Kidney capillary endothelial cell (primary cell): ENCODE measurements around the gene TCP11.

ENCODE experiments used
- DNase-seq: peaks from one replicate; pipeline ENCODE4 v3.0.0-alpha.2; 2018; ENCODE audit warnings: low spot score

TCP11 gene

DNA sequence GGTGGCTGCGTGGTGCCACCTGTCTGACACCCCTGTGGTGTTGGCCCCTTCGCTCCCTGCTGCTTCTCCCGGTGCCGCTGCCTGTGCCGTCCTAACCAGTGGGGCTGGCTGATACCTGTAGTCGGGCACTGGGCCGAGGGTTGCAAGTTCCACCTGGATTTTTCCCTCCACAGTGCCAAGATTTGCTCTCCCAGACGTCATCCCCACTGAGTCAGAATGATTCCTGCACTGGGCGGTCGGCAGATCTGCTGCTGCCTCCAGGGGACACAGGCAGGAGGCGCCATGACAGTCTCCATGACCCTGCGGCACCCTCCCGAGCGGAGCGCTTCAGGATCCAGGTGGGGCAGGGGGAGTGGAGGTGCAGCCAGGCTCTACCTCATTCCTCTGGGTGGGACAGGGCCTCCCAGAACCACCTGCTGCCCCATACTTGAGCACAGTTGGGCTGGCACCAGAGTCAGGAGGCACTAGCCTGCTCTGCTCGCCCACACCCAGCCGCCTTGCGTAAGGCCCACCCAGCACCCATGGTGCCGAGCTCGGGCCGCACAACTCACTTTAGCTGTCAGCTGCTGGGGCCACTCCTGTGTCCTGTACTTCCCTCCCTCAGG lies 60.2 kb downstream of the TCP11 start:
- DNase-seq, result no peak

GRCh38 chr6:35080016-35080680 lies 61.0 kb downstream of the TCP11 start:
- no peak for DNase-seq

GRCh38 chr6:35079311-35080000 lies 61.7 kb downstream of the TCP11 start:
- DNase-seq, result no peak

DNA sequence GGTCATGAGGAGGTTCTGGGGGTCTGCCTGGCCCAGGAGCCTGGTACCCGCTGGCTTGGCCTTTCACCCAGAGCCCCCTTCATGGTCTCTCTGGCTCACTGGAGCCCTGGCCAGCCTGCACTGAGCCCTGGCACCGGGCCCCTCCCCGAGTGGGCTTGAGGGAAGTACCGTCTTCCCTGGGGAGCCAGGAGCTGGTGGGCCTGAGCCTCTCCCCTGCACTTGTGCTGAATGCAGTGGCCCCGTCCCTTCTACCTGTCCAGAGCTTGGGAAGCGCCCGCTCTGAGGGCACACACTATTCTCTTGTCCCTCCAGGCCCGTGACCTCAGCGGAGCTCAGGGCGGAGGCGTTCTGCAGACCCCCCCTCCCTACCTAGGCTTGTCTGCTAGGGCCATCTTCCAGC lies 62.2 kb downstream of the TCP11 start:
- DNase-seq, result no peak

GRCh38 chr6:35078226-35078850 lies 62.8 kb downstream of the TCP11 start:
- DNase-seq, result no peak

GRCh38 chr6:35077713-35078105 lies 63.4 kb downstream of the TCP11 start:
- DNase-seq, result no peak

DNA sequence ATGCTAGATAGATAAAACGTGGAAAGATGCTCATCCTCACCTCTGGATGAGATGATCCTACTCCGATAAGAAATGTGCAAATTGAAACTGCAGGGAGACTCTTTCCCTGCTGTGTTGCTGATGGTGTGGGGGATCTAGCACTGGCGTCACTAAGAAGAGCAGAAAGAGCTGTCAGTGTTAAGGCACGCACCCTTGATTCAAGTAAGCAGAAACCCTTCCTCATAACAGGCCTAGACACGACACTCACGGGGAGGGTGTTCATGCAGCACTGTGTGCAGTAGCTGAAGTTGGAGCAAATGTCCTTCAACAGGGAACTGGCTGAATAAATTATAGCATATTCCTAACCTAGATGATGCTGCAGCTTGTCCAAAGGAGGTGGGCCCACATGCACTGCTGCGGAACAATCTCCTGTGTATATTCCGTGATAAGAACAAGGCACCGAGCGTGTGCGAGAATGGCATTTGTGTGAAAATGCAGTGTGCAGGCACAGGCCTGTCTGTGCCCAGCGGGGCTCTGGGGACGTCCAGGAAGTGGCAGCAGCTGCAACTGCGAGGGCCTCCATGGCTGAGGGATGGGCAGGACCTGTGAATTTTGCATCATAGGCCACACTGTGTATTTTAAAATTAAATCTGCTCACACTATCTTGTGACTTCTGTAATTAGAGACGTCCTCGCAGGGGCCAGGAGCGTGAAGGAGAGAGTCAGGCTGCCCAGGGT lies 64.0 kb downstream of the TCP11 start:
- DNase-seq, result no peak

GRCh38 chr6:35073766-35074471 lies 67.2 kb downstream of the TCP11 start:
- DNase-seq, result no peak

GRCh38 chr6:35073211-35073610 lies 67.9 kb downstream of the TCP11 start:
- DNase-seq, result no peak

GRCh38 chr6:35072698-35073055 lies 68.5 kb downstream of the TCP11 start:
- no peak for DNase-seq

- no peak for DNase-seq
Observed at GRCh38 chr6:35072051-35072697, 69.0 kb downstream of the TCP11 start.

- no peak for DNase-seq
Observed at GRCh38 chr6:35071347-35071994, 69.7 kb downstream of the TCP11 start.

DNA sequence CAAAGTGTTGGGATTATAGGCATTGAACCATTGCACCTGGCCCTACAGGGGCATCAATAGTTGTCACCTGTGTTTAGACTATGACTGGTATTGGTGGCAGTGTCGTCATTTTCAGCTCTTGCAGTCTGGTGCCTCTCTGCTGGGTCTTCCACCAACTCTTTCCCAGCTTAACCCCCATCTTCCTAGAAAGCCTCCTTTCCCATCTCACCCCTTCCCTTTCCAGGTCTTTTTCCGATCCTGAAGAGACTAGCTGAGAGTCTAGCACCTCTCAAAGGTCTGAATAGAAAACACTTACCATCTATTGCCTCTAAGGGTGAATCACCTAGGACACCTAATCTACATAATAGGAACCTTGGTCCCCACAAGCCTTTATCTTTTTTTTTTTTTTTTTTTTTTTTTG lies 71.0 kb downstream of the TCP11 start:
- DNase-seq, result no peak

DNA sequence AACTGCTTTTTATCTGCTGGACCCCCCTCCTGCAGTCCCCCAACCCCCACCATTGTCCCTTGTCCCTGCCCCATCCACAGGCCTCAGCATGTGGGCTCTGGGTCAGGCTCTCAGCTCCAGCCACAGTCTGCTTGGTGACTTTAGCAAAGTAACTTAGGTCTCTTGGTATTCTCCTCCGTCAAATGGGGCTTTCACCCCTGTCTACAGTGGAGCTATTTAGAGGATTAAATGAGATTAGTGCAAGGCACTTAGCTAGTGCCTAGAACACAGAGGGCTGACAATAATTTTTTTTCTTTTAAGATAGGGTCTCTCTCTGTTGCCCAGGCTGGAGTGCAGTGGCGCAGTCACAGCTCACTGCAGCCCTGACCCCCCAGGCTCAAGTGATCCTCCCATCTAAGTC lies 71.9 kb downstream of the TCP11 start:
- no peak for DNase-seq

DNA sequence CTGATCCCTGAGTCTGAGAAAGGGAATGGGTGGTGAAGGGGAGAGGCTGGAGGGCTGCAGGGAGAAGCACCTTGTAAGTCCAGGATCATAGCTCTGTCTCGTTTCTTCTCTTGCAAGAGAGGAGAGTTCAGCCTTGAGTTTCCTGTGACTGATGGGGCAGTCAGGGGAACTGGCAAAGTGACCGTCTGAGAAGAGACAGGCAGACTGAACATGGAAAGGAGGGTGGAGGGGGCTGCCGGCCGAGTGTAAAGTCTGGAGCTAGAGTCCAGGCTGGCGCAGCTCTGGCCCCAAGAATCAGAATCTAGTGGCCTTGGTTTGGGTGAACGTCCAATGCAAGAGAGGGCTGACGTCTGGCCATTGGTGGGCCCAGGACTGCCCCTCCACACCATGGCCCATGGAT lies 72.5 kb downstream of the TCP11 start:
- DNase-seq, result no peak

- DNase-seq, result no peak
Observed at GRCh38 chr6:35068206-35068605, 72.9 kb downstream of the TCP11 start.
